H9 (cell line): ENCODE data around the gene DHX38. TPM values are rescaled to one million over a fixed set of nuclear protein-coding genes. Genes with fewer than 3 reads are reported as not detected.

ENCODE experiments used
- DNase-seq: peaks from one replicate; pipeline ENCODE4 v3.0.0-alpha.2; 2017
- H2AFZ ChIP-seq: one replicate; pipeline ENCODE4 v1.6.1; 2013; ENCODE audit warnings: mild to moderate bottlenecking, low read length, control low read depth, moderate library complexity
- H2AK5ac ChIP-seq: 2 replicates; pipeline ENCODE4 v1.6.1; 2013; ENCODE audit warnings: low read length, control low read depth, mixed read lengths; ENCODE audit not compliant: insufficient read length
- H2BK120ac ChIP-seq: one replicate; pipeline ENCODE4 v1.6.1; 2013; ENCODE audit warnings: low read depth, mild to moderate bottlenecking, low read length, control low read depth, inconsistent platforms; ENCODE audit not compliant: poor library complexity, severe bottlenecking
- H2BK12ac ChIP-seq: 2 replicates; pipeline ENCODE4 v1.6.1; 2013; ENCODE audit warnings: low read length, control low read depth, mixed read lengths, low read depth; ENCODE audit not compliant: insufficient read length
- H2BK15ac ChIP-seq: 2 replicates; pipeline ENCODE4 v1.6.1; 2013; ENCODE audit warnings: low read depth, low read length, control low read depth
- H2BK20ac ChIP-seq: one replicate; pipeline ENCODE4 v1.6.1; 2013; ENCODE audit warnings: low read depth, mild to moderate bottlenecking, low read length, control low read depth, inconsistent platforms; ENCODE audit not compliant: poor library complexity, severe bottlenecking
- H2BK5ac ChIP-seq: 2 replicates; pipeline ENCODE4 v1.6.1; 2013; ENCODE audit warnings: low read length, control low read depth, mixed read lengths; ENCODE audit not compliant: insufficient read length
- H3K14ac ChIP-seq: 2 replicates; pipeline ENCODE4 v1.6.1; 2013; ENCODE audit warnings: low read length, control low read depth; ENCODE audit not compliant: insufficient read depth
- H3K18ac ChIP-seq: 2 replicates; pipeline ENCODE4 v1.6.1; 2013; ENCODE audit warnings: low read depth, mild to moderate bottlenecking, mixed read lengths, low read length, control low read depth; ENCODE audit not compliant: insufficient read length
- H3K23ac ChIP-seq: 2 replicates; pipeline ENCODE4 v1.6.1; 2013; ENCODE audit warnings: low read length, control low read depth, mixed read lengths, low read depth; ENCODE audit not compliant: insufficient read length
- H3K23me2 ChIP-seq: 2 replicates; pipeline ENCODE4 v1.6.1; 2013; ENCODE audit warnings: low read depth, mild to moderate bottlenecking, mixed read lengths, low read length, control low read depth; ENCODE audit not compliant: insufficient read length, poor library complexity, severe bottlenecking
- H3K27ac ChIP-seq: 2 replicates; pipeline ENCODE4 v1.5.1; 2013; ENCODE audit warnings: low read length, control low read depth, mixed read lengths, low read depth; ENCODE audit not compliant: insufficient read length
- H3K27me3 ChIP-seq: 2 replicates; pipeline ENCODE4 v1.6.1; 2013; ENCODE audit warnings: low read length, control low read depth, inconsistent platforms; ENCODE audit not compliant: insufficient read depth
- H3K4ac ChIP-seq: 2 replicates; pipeline ENCODE4 v1.6.1; 2013; ENCODE audit warnings: low read depth, mild to moderate bottlenecking, control low read depth, inconsistent platforms, low read length, moderate library complexity
- H3K4me1 ChIP-seq: 2 replicates; pipeline ENCODE4 v1.6.1; 2013; ENCODE audit warnings: low read length, control low read depth, inconsistent platforms; ENCODE audit not compliant: insufficient read depth
- H3K4me2 ChIP-seq: 2 replicates; pipeline ENCODE4 v1.6.1; 2013; ENCODE audit warnings: low read length, control low read depth, mixed read lengths; ENCODE audit not compliant: insufficient read length, insufficient read depth
- H3K56ac ChIP-seq: 2 replicates; pipeline ENCODE4 v1.6.1; 2013; ENCODE audit warnings: low read depth, mild to moderate bottlenecking, mixed read lengths, low read length, control low read depth; ENCODE audit not compliant: insufficient read length
- H3K79me1 ChIP-seq: 2 replicates; pipeline ENCODE4 v1.6.1; 2013; ENCODE audit warnings: low read depth, mild to moderate bottlenecking, moderate library complexity, low read length, control low read depth, inconsistent platforms; ENCODE audit not compliant: insufficient read depth, poor library complexity, severe bottlenecking
- H3K79me2 ChIP-seq: 2 replicates; pipeline ENCODE4 v1.6.1; 2013; ENCODE audit warnings: low read length, control low read depth, inconsistent platforms; ENCODE audit not compliant: insufficient read depth
- H3K9ac ChIP-seq: 2 replicates; pipeline ENCODE4 v1.6.1; 2013; ENCODE audit warnings: low read length, control low read depth, mixed read lengths; ENCODE audit not compliant: insufficient read length; ENCODE audit errors: extremely low read depth
- H3K9me3 ChIP-seq: one replicate; pipeline ENCODE4 v1.6.1; 2013; ENCODE audit warnings: low read depth, low read length, inconsistent platforms; ENCODE audit not compliant: control insufficient read depth
- H3T11ph ChIP-seq: one replicate; pipeline ENCODE4 v1.6.1; 2013; ENCODE audit warnings: mild to moderate bottlenecking, low read length, control low read depth, inconsistent platforms
- H4K20me1 ChIP-seq: one replicate; pipeline ENCODE4 v1.6.1; 2013; ENCODE audit not compliant: control insufficient read depth, insufficient read length, insufficient read depth
- H4K5ac ChIP-seq: 2 replicates; pipeline ENCODE4 v1.6.1; 2013; ENCODE audit warnings: low read depth, mild to moderate bottlenecking, mixed read lengths, low read length, control low read depth; ENCODE audit not compliant: insufficient read length
- H4K8ac ChIP-seq: replicated peaks from 2 replicates; pipeline ENCODE4 v1.6.1; 2013; ENCODE audit warnings: low read length, control low read depth, mixed read lengths, low read depth; ENCODE audit not compliant: insufficient read length
- H4K91ac ChIP-seq: 2 replicates; pipeline ENCODE4 v1.6.1; 2013; ENCODE audit warnings: low read depth, mild to moderate bottlenecking, moderate library complexity, mixed read lengths, low read length, control low read depth; ENCODE audit not compliant: insufficient read length
- H3K27ac Mint-ChIP-seq, 3 experiments: 2 replicates in 2 of 3; 3 replicates in 1 of 3; pipeline ENCODE4 v1.8.0; 2020 to 2021; ENCODE audit warnings: mixed read lengths in 3 of 3, mild to moderate bottlenecking in 1 of 3, moderate library complexity in 1 of 3
- H3K27me3 Mint-ChIP-seq: 2 replicates; pipeline ENCODE4 v1.8.0; 2021; ENCODE audit warnings: low read depth, mild to moderate bottlenecking, moderate library complexity, mixed read lengths
- H3K36me3 Mint-ChIP-seq, 3 experiments: 2 replicates in 2 of 3; 3 replicates in 1 of 3; pipeline ENCODE4 v1.8.0; 2020 to 2021; ENCODE audit warnings: low read depth in 3 of 3, mixed read lengths in 3 of 3; ENCODE audit not compliant: insufficient read depth in 1 of 3
- H3K4me1 Mint-ChIP-seq, 2 experiments: 2 replicates each; pipeline ENCODE4 v1.8.0; 2020; ENCODE audit warnings: mixed read lengths in 2 of 2
- H3K4me3 Mint-ChIP-seq, 2 experiments: 2 replicates in 1 of 2; 3 replicates in 1 of 2; pipeline ENCODE4 v1.8.0; 2020 to 2021; ENCODE audit warnings: mild to moderate bottlenecking in 2 of 2, mixed read lengths in 2 of 2, moderate library complexity in 1 of 2
- H3K9me3 Mint-ChIP-seq, 2 experiments: 2 replicates in 1 of 2; 3 replicates in 1 of 2; pipeline ENCODE4 v1.8.0; 2020; ENCODE audit warnings: mild to moderate bottlenecking in 2 of 2, mixed read lengths in 2 of 2, moderate library complexity in 1 of 2
- CTCF ChIP-seq: fragments of 200-600 bp; sonication (generic); conservative IDR thresholded peaks from 3 replicates; pipeline ENCODE4 v1.8.0; 2021; ENCODE audit warnings: antibody characterized with exemption, mild to moderate bottlenecking
- WGBS: extraction: QIAGEN DNeasy Blood & Tissue Kit; methylation state at CpG from one replicate; pipeline ENCODE4 v1.1.7; 2013; ENCODE audit warnings: missing lambda C conversion rate, low lambda C conversion rate, mixed read lengths; ENCODE audit not compliant: insufficient read length; ENCODE audit errors: extremely low coverage; 5-methylcytosine and 5-hydroxymethylcytosine counted together
- total RNA-seq: library from RNA; stranded (reverse); gene quantifications from 2 replicates; pipeline ENCODE4 v1.2.1, GENCODE V29; 2021

The DHX38 gene
- total RNA-seq, 1 experiment from 2014 or later: 60.5 TPM

GRCh38 chr16:72149676-72150464 is 56.2 kb downstream of the DHX38 start:
- H3K27ac Mint-ChIP-seq: peak overlapping the region in 2 of 3 experiments; percentile 26 to 46; a peak in 2 of 7 replicates
- H3K9me3 ChIP-seq: no peaks in the 10 kb centered on the region
- no peak overlapping the region for H3K23ac ChIP-seq
- peaks cover 5% of the 10 kb centered on the region for H3K27me3 Mint-ChIP-seq
- no peak overlapping the region for H3K4me2 ChIP-seq
- H4K91ac ChIP-seq: no peak overlapping the region
- H3K18ac ChIP-seq: no peak overlapping the region
- no peak overlapping the region for H4K5ac ChIP-seq
- peaks cover 8 to 9% of the 10 kb centered on the region in 2 experiments for H3K4me1 Mint-ChIP-seq
- H3K4ac ChIP-seq: no peak overlapping the region
- no peak overlapping the region for H2BK12ac ChIP-seq
- H4K8ac ChIP-seq: no peak overlapping the region
- H3K14ac ChIP-seq: no peak overlapping the region
- no peak overlapping the region for H2BK5ac ChIP-seq
- H3K79me1 ChIP-seq: no peaks in the 10 kb centered on the region
- no peak overlapping the region for H3K27ac ChIP-seq
- no peak overlapping the region for H2BK15ac ChIP-seq
- H4K20me1 ChIP-seq: no peaks in the 10 kb centered on the region
- no peaks in the 10 kb centered on the region for H3K4me1 ChIP-seq
- no peak overlapping the region for H3K56ac ChIP-seq
- H3K23me2 ChIP-seq: no peaks in the 10 kb centered on the region
- H2BK20ac ChIP-seq: no peak overlapping the region
- peak; percentile 59 for DNase-seq
- WGBS: no CpG with 5 or more reads among the region's 8 CpGs
- no peak overlapping the region for H2AFZ ChIP-seq
- H3K36me3 Mint-ChIP-seq: no peaks in the 10 kb centered on the region
- no peak overlapping the region for H3K9ac ChIP-seq
- H3K9me3 Mint-ChIP-seq: no peaks in the 10 kb centered on the region; a peak in 1 of 5 replicates
- no peak overlapping the region for H3T11ph ChIP-seq
- no peaks in the 10 kb centered on the region for H3K27me3 ChIP-seq
- H3K4me3 Mint-ChIP-seq: no peak overlapping the region
- H2BK120ac ChIP-seq: no peak overlapping the region
- H2AK5ac ChIP-seq: no peak overlapping the region
- H3K79me2 ChIP-seq: no peaks in the 10 kb centered on the region
- TF ChIP-seq CTCF: peak; percentile 66
